Fibroblast of the aortic adventitia (primary cell): ENCODE measurements around the gene CRELD2. TPM values are rescaled to one million over a fixed set of nuclear protein-coding genes. Genes with fewer than 3 reads are reported as not detected.
A peak's percentile ranks its signal among the peaks of the same experiment; 100 is the strongest.

Experiments used
- DNase-seq: peaks from one replicate; pipeline ENCODE4 v3.0.0-alpha.2; 2010; ENCODE audit warnings: low read depth
- H3K4me3 ChIP-seq: 2 replicates; pipeline ENCODE4 v1.5.1; 2011; ENCODE audit warnings: low read depth, mild to moderate bottlenecking, control low read depth, low read length, moderate library complexity
- total RNA-seq: library from RNA; depleted of rRNA; stranded (reverse); fragments of >200 nt; gene quantifications from 2 replicates; pipeline ENCODE4 v1.2.3, GENCODE V29; 2012; ENCODE audit warnings: low replicate concordance
- TF ChIP-seq, protein P1 (sequence below): IDR thresholded peaks from 2 replicates; pipeline ENCODE4 v1.5.1; 2011; ENCODE audit warnings: mild to moderate bottlenecking, low read length, control low read depth, inconsistent platforms; ENCODE audit not compliant: insufficient read depth

The CRELD2 gene
- total RNA-seq, 1 donor: 34.0 TPM

GRCh38 chr22:49928185-49928495 is 9.7 kb downstream of the CRELD2 start:
- no peak overlapping the region for H3K4me3 ChIP-seq
- TF ChIP-seq, protein P1, sequence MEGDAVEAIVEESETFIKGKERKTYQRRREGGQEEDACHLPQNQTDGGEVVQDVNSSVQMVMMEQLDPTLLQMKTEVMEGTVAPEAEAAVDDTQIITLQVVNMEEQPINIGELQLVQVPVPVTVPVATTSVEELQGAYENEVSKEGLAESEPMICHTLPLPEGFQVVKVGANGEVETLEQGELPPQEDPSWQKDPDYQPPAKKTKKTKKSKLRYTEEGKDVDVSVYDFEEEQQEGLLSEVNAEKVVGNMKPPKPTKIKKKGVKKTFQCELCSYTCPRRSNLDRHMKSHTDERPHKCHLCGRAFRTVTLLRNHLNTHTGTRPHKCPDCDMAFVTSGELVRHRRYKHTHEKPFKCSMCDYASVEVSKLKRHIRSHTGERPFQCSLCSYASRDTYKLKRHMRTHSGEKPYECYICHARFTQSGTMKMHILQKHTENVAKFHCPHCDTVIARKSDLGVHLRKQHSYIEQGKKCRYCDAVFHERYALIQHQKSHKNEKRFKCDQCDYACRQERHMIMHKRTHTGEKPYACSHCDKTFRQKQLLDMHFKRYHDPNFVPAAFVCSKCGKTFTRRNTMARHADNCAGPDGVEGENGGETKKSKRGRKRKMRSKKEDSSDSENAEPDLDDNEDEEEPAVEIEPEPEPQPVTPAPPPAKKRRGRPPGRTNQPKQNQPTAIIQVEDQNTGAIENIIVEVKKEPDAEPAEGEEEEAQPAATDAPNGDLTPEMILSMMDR: no peak
- no peak for DNase-seq

DNA sequence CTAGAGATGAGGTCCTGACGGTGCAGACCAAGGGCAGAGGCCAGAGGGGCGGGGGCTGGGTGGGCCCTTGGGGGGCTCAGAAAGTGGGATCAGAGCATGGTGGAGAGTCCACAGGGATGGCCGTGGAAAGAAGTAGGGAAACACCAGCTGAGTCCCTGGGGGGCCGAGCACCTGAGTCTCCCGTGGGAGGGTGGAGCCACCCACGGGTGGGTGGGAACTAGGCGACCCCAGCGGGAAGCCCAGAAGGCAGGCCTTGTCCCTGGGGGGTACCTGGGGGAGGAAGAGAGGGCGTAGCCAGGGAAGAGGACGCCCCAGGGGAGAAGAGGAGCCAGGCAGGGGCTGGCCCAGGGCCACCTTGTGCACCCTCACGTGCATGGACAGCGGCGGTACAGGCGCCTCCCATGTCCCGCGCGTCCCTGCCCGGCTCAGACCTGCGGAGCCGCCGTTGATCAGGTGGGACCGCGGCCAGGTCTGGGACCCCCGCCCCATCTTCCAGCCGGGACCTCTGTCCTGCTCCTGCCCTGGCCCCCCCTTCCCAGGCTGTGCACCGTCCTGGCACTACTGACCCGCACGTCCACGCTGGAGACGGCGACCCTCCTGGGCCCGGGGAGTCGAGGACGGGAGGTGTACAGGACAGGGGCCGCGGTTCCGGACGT is 10.2 kb downstream of the CRELD2 start:
- TF ChIP-seq, protein P1: no peak

GRCh38 chr22:49929211-49929979 is 11.0 kb downstream of the CRELD2 start:
- TF ChIP-seq, protein P1: peak; percentile 59
- no peak overlapping the region for H3K4me3 ChIP-seq
- DNase-seq: peak; percentile 21

More for the DNA sequence above, 10.2 kb downstream of the CRELD2 start:
- DNase-seq: no peak
- no peak overlapping the region for H3K4me3 ChIP-seq

- no peak overlapping the region for H3K4me3 ChIP-seq
- TF ChIP-seq, protein P1: no peak
Observed at GRCh38 chr22:49929994-49930575, 11.7 kb downstream of the CRELD2 start.

DNA sequence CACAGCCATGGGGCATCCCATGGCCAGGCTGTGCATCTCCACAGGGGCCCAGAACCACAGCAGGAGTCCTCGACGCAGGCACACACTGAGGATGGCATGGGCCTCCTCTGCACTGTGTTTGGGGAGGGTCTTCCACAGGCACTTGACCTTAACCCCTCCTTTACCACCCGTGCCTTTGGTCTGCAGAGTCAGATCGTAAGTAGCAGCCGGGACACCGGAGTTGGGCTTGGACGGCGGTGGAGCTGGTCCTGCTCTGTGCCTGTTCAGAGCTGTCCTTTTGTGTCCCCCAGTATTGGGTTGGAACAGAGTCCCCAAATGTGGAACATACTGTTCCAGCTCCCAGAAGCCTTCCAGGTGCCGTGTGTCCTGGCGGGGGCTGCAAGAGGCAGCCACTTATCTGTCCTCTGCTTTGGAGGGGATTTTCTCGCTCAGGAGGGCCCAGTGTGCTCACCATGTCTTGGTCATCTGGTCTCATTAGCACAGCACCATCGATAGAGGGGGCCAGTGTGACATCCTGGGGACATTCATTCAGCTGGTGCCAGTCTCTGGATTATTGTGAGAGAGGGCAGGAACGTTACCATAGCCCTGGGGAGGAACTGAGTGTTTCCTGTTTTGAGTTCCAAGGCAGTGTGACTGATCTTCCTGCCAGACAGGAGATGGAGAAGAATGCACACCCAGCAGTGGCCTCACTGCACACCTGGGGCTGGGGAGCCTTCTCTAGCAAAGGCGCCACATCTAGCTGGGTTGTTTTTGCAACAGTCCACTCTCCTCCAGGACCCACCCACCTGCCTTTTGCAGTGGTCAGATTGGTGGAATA is 12.4 kb downstream of the CRELD2 start:
- peak; percentile 68 for DNase-seq
- TF ChIP-seq, protein P1: peak; percentile 52
- no peak overlapping the region for H3K4me3 ChIP-seq

More at GRCh38 chr22:49929994-49930575, 11.7 kb downstream of the CRELD2 start:
- DNase-seq: no peak

GRCh38 chr22:49933236-49934159 is 15.1 kb downstream of the CRELD2 start:
- TF ChIP-seq, protein P1: no peak
- no peak for DNase-seq
- H3K4me3 ChIP-seq: no peak overlapping the region
